HepG2 (cell line): ENCODE data around the gene MDM4. TPM values are rescaled to one million over a fixed set of nuclear protein-coding genes. Genes with fewer than 3 reads are reported as not detected.

ENCODE experiments used
- AHR ChIP-seq: IDR thresholded peaks from 2 replicates; pipeline ENCODE4 v1.6.1; 2018; ENCODE audit warnings: missing genetic modification reagents, missing compliant biosample characterization
- ASH2L ChIP-seq: fragments of 300-600, 200-600 bp; sonication (generic); IDR thresholded peaks from 2 replicates; pipeline ENCODE4 v1.7.0; 2017; ENCODE audit warnings: low read depth, mild to moderate bottlenecking, moderate library complexity, mixed read lengths, low read length; ENCODE audit not compliant: insufficient read length
- ATF3 ChIP-seq: sonication (generic); formaldehyde crosslinking; IDR thresholded peaks from 2 replicates; pipeline ENCODE4 v1.4.0; 2020; ENCODE audit warnings: missing genetic modification reagents
- FOXA3 ChIP-seq: IDR thresholded peaks from 2 replicates; pipeline ENCODE4 v1.6.1; 2016; ENCODE audit warnings: missing genetic modification reagents, missing compliant biosample characterization
- FOXM1 ChIP-seq: sonication (generic); formaldehyde crosslinking; IDR thresholded peaks from 2 replicates; pipeline ENCODE4 v1.5.0; 2020; ENCODE audit warnings: missing genetic modification reagents
- GABPB1 ChIP-seq: IDR thresholded peaks from 2 replicates; pipeline ENCODE4 v1.6.1; 2016; ENCODE audit warnings: mild to moderate bottlenecking, missing genetic modification reagents, moderate library complexity, missing compliant biosample characterization
- HMGA1 ChIP-seq: sonication (generic); formaldehyde crosslinking; conservative IDR thresholded peaks from 2 replicates; pipeline ENCODE4 v1.4.0; 2020; ENCODE audit warnings: missing genetic modification reagents
- HMGXB4 ChIP-seq, 2 experiments: sonication (generic) in 1 of 2; formaldehyde crosslinking in 1 of 2; IDR thresholded peaks; 2 replicates each; pipeline versions ENCODE4 v1.4.0 to v1.6.1; 2018 to 2020; ENCODE audit warnings: missing genetic modification reagents in 2 of 2, borderline replicate concordance in 1 of 2, low read depth in 1 of 2, mild to moderate bottlenecking in 1 of 2, missing biosample characterization in 1 of 2
- HOXA5 ChIP-seq: sonication (generic); formaldehyde crosslinking; IDR thresholded peaks from 2 replicates; pipeline ENCODE4 v1.4.0; 2020; ENCODE audit warnings: missing genetic modification reagents
- JUNB ChIP-seq: sonication (generic); formaldehyde crosslinking; IDR thresholded peaks from 2 replicates; pipeline ENCODE4 v1.8.0; 2022; ENCODE audit warnings: missing genetic modification reagents, mild to moderate bottlenecking, borderline replicate concordance
- KLF13 ChIP-seq: sonication (generic); formaldehyde crosslinking; IDR thresholded peaks from 2 replicates; pipeline ENCODE4 v1.4.0; 2020; ENCODE audit warnings: mild to moderate bottlenecking, missing genetic modification reagents
- LBX2 ChIP-seq: sonication (generic); formaldehyde crosslinking; IDR thresholded peaks from 2 replicates; pipeline ENCODE4 v1.5.0; 2020; ENCODE audit warnings: missing genetic modification reagents, mild to moderate bottlenecking, borderline replicate concordance
- MED13 ChIP-seq: sonication (generic); formaldehyde crosslinking; IDR thresholded peaks from 2 replicates; pipeline ENCODE4 v1.5.0; 2020; ENCODE audit warnings: missing genetic modification reagents
- MYPOP ChIP-seq: sonication (generic); formaldehyde crosslinking; IDR thresholded peaks from 2 replicates; pipeline ENCODE4 v1.8.1; 2023; ENCODE audit warnings: mild to moderate bottlenecking, moderate library complexity, missing genetic modification reagents
- NFE2L1 ChIP-seq: sonication (generic); formaldehyde crosslinking; IDR thresholded peaks from 2 replicates; pipeline ENCODE4 v1.4.0; 2020; ENCODE audit warnings: missing genetic modification reagents, mild to moderate bottlenecking, borderline replicate concordance
- PHF20 ChIP-seq: sonication (generic); formaldehyde crosslinking; IDR thresholded peaks from 2 replicates; pipeline ENCODE4 v1.5.0; 2020; ENCODE audit warnings: mild to moderate bottlenecking, missing genetic modification reagents
- SALL1 ChIP-seq: sonication (generic); formaldehyde crosslinking; IDR thresholded peaks from 2 replicates; pipeline ENCODE4 v1.8.0; 2022; ENCODE audit warnings: mild to moderate bottlenecking, missing genetic modification reagents
- SKI ChIP-seq: fragments of 450-650 bp; IDR thresholded peaks from one replicate; pipeline ENCODE4 v1.6.1; 2018; ENCODE audit warnings: mild to moderate bottlenecking; ENCODE audit not compliant: partially characterized antibody
- SOX5 ChIP-seq: IDR thresholded peaks from 2 replicates; pipeline ENCODE4 v1.6.1; 2016; ENCODE audit warnings: borderline replicate concordance
- TGIF2 ChIP-seq: IDR thresholded peaks from 2 replicates; pipeline ENCODE4 v1.6.1; 2016; ENCODE audit warnings: control low read depth, missing compliant biosample characterization
- TP53 ChIP-seq: sonication (generic); formaldehyde crosslinking; conservative IDR thresholded peaks from 2 replicates; pipeline ENCODE4 v1.4.0; 2020; ENCODE audit warnings: missing genetic modification reagents
- ZBTB20 ChIP-seq: sonication (generic); formaldehyde crosslinking; IDR thresholded peaks from 2 replicates; pipeline ENCODE4 v1.8.1; 2023; ENCODE audit warnings: missing genetic modification reagents, low read depth, mild to moderate bottlenecking, borderline replicate concordance
- ZFP62 ChIP-seq: sonication (generic); formaldehyde crosslinking; IDR thresholded peaks from 2 replicates; pipeline ENCODE4 v1.4.0; 2020; ENCODE audit warnings: missing genetic modification reagents
- ZKSCAN1 ChIP-seq: fragments of 150-350 bp; IDR thresholded peaks from 2 replicates; pipeline ENCODE4 v1.6.1; 2014; ENCODE audit warnings: low read length
- ZNF20 ChIP-seq: sonication (generic); formaldehyde crosslinking; IDR thresholded peaks from 2 replicates; pipeline ENCODE4 v1.4.0; 2020; ENCODE audit warnings: mild to moderate bottlenecking, moderate library complexity, missing genetic modification reagents
- ZNF253 ChIP-seq: sonication (generic); formaldehyde crosslinking; IDR thresholded peaks from 2 replicates; pipeline ENCODE4 v1.8.0; 2022; ENCODE audit warnings: mild to moderate bottlenecking, missing genetic modification reagents, borderline replicate concordance
- ZNF782 ChIP-seq: sonication (generic); formaldehyde crosslinking; IDR thresholded peaks from 2 replicates; pipeline ENCODE4 v1.4.0; 2020; ENCODE audit warnings: missing genetic modification reagents, mild to moderate bottlenecking, borderline replicate concordance
- ZSCAN21 ChIP-seq: sonication (generic); formaldehyde crosslinking; IDR thresholded peaks from 2 replicates; pipeline ENCODE4 v1.8.0; 2022; ENCODE audit warnings: mild to moderate bottlenecking, missing genetic modification reagents, moderate library complexity, borderline replicate concordance
- polyA plus RNA-seq, 8 experiments: library from polyadenylated mRNA; depleted of rRNA in 3 of 8; stranded (reverse) in 7 of 8; unstranded in 1 of 8; fragments of >200 nt; fragmentation: Illumina TruSeq in 4 of 8; extraction: Trizol in 4 of 8; gene quantifications; 2 replicates each; pipeline versions ENCODE4 v1.2.1 to v1.2.3, GENCODE V29; 2011 to 2016; ENCODE audit warnings: low read depth in 4 of 8, missing spikeins in 1 of 8, mixed read lengths in 1 of 8; ENCODE audit not compliant: insufficient read depth in 1 of 8
- total RNA-seq, 5 experiments: library from RNA; depleted of rRNA; stranded (reverse); fragments of >200 nt; fragmentation: Illumina TruSeq; extraction: Trizol; gene quantifications; 2 replicates each; pipeline ENCODE4 v1.2.3, GENCODE V29; 2016; ENCODE audit warnings: low read depth in 1 of 5

MDM4 gene
- total and polyA plus RNA-seq, 2 of the 13 experiments (the other 11 are each of a cell fraction or from before 2014, with no cell fraction given), result 14.9 to 19.0 TPM

- TF ChIP-seq TP53 (CRISPR knock-in tag) (0 out of 2 replicates have a peak, but pooled peaks have one; percentile 5), ZNF782 (no peak), ASH2L (peak; percentile 72), SALL1 (CRISPR knock-in tag) (peak; percentile 77), ZBTB20 (CRISPR knock-in tag) (no peak), ATF3 (CRISPR knock-in tag) (no peak), TGIF2 (no peak), NFE2L1 (no peak), ZNF253 (CRISPR knock-in tag) (0 out of 2 replicates have a peak, but pooled peaks have one; percentile 31), ZSCAN21 (peak; percentile 86), MYPOP (CRISPR knock-in tag) (peak; percentile 81), SOX5 (peak; percentile 70), KLF13 (CRISPR knock-in tag) (no peak), ZNF20 (CRISPR knock-in tag) (0 out of 2 replicates have a peak, but pooled peaks have one; percentile 17), FOXM1 (CRISPR knock-in tag) (no peak), ZFP62 (CRISPR knock-in tag) (no peak), AHR (CRISPR knock-in tag) (no peak; the same call in 1 of the 2 replicates), LBX2 (CRISPR knock-in tag) (0 out of 2 replicates have a peak, but pooled peaks have one; percentile 43), HOXA5 (CRISPR knock-in tag) (peak; percentile 46; the same call in 1 of the 2 replicates), ZKSCAN1 (no peak), PHF20 (peak; percentile 48; the same call in 1 of the 2 replicates), HMGXB4 (CRISPR knock-in tag; IDR thresholded peaks at IDR 0.05; ENCODE audit: borderline replicate concordance in 1 of 2, low read depth in 1 of 2) (peak; percentile 88 to 93), GABPB1 (CRISPR knock-in tag) (peak; percentile 67; the same call in 1 of the 2 replicates), HMGA1 (CRISPR knock-in tag) (no peak), JUNB (CRISPR knock-in tag) (no peak), MED13 (peak; percentile 76; the same call in 1 of the 2 replicates), SKI (peak; percentile 69), FOXA3 (CRISPR knock-in tag) (peak; percentile 54)
These were observed 21.7 kb upstream of the MDM4 start, which contains the start of gene PIK3C2B (continued) for GRCh38 chr1:204494281-204495077.
